OCI-M2 (cell line): ENCODE data around the gene FBXL20.
A peak's percentile ranks its signal among the peaks of the same experiment; 100 is the strongest.
"Not testable (repeated sequence)": the region's sequence is repeated elsewhere in the genome, so short reads cannot be mapped to it uniquely, and the experiment has no call there.

Experiments
- DNase-seq: peaks from one replicate; lab custom pipeline; 2025; ENCODE audit not compliant: unreplicated experiment; lab: John Stamatoyannopoulos, UW

The FBXL20 gene

DNA sequence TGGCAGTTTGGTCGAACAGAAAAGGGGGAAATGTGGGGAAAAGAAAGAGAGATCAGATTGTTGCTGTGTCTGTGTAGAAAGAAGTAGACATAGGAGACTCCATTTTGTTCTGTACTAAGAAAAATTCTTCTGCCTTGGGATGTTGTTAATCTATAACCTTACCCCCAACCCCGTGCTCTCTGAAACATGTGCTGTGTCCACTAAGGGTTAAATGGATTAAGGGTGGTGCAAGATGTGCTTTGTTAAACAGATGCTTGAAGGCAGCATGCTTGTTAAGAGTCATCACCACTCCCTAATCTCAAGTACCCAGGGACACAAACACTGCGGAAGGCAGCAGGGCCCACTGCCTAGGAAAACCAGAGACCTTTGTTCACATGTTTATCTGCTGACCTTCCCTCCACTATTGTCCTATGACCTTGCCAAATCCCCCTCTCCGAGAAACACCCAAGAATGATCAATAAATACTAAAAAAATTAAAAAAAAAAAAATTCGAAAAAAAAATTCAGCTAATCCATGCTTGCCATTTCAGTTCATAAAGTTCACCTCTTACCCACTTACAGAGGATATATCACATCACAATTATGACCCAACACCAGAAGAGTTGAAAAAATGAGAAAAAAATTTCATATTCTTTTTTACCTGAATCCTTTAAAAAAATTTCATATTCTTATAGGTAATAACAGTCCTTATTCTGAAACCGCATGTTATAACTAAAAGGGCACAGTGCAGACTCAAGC is 67.2 kb downstream of the FBXL20 start:
- DNase-seq = not testable (repeated sequence)

DNA sequence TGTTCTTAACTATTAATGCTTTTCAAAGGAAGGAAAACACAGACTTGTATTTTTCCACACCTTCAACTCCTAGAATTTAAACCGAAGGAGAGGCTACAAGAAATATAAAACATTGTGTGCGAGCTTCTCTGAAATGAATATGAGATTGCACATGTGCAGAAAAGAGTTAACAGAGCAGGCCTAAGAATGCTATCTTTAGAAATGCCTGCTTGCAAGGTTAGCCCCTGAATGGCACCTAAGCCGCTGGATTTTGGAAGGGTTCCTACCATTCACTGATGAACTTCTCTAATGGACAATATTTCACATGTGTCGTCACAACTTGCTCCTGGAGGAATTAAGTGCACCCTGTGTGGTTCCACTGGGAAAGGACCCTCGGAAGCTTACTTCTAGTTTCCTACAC is 69.3 kb downstream of the FBXL20 start:
- no peak for DNase-seq

DNA sequence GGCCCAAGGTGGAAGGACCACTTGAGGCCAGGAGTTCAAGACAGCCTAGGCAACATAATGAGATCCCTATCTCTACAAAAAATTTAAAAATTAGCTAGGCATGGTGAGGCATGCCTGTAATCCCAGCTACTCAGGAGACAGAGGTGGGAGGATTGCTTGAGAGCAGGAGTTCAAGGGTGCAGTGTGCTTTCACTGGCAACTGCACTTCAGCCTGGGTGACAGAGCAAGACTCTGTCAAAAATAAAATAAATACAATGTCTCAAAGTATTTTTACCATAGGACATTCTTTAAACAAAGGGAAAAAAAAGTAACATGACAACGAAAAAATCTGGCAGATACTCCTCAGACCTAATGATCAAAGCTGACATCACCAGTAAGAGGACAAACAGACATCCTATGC is 72.6 kb downstream of the FBXL20 start:
- DNase-seq = no peak

DNA sequence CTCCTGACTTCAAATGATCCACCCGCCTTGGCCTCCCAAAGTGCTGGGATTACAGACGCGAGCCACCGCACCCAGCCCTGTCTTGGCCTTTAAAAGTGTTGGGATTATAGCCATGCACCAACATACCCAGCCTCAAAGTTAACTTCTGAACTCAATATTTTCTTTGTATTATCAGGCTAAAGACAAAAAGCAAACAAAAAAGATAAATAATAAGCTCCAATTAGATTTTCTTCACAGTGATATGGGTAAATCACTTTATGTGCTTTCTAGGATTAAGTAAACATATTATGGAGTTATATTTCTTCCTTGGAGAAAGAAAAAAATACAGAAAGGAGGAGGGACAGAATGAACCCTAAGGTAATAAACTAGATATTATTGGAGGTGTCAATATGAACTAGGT is 74.3 kb downstream of the FBXL20 start:
- DNase-seq = no peak

DNA sequence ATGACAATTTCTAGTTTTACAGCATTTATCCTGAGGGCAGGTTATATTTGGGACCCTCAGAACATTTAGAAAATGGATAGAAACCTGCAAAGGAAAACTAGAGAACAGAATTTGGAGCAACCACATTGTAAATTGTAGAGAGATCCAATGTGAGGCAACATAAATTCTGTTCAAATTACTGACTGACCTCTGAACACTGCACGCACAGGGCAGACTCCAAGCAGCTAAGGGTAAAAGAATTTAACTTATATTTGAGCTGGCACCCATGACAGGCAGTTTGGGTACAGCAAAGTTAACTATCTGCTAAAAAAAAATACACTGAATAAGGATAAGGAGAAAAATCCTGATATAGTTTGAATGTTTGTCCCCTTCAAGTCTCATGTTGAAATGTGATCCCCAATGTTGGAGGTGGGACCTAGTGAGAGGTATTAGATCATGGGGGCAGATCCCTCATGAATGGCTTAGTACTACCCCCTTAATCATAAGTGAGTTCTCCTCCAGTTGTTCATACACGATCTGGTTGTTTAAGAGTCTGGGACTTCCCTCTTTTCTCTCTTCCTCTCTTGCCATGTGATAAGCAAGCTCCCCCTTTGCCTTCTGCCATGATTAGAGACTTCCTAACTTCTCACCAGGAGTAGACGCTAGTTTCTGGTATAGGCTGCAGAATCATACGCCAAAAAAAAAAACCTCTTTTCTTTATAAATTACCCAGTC is 75.7 kb downstream of the FBXL20 start:
- DNase-seq = peak; percentile 48

DNA sequence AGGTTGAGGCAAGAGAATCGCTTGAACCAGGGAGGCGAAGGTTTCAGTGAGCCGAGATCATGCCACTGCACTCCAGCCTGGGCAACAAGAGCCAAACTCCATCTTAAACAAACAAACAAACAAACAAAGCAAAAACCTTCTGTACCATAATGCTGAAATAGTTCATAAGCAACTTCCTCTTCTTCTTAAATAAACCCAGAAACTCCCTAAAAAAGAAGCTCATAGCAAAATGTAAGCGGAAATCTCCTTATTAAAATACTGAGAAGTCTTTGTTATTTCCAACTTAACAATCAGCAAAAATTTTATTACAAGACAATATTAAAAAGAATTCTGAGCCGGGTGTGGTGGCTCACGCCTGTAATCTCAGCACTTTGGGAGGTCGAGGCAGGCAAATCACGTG is 82.8 kb downstream of the FBXL20 start:
- no peak for DNase-seq

DNA sequence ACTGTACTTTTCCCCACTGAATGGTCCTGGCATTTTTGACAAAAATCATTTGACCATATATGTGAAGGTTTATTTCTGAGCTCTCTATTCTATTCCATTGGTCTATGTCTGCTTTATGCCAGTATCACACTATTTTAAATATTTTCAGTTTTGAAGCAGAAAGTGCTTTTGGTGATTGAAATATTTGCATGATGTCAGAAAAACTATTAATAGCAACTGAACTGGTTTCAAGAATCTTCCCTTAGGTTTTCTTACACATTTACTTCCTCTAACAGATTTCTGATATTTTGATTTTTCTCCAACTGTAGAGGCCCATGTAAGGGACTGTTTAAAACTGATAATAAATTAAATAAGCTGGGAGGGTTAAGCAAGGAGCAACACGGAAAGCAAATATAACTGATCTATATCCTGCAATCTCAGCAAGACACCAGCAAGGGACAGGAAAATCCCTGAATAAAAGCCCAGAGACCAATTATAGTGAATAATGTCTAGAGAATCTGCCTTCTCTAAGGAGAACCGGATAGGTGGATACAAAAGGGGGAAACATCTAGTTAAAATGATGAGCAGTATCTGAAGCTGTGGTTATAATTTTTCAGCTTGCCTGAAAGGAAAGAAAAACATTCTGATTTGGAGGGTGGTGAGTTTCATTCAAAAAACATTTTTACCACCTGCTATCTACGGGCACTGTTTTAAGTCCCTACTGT is 94.8 kb downstream of the FBXL20 start:
- DNase-seq = no peak

DNA sequence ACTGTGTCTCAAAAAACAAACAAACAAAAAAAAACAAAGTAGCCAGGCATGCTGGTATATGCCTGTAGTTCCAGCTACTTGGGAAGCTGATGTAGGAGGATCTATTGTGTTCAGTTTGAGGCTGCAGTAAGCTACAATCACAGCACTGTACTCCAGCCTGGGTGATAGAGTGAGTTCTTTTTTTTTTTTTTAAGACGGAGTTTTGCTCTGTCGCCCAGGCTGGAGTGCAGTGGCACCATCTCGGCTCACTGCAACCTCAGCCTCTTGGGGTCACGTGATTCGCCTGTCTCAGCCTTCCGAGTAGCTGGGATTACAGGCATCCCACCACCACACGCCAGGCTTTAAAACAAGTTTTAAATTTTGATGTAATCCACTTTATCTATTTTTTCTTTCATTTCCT is 95.4 kb downstream of the FBXL20 start:
- no peak for DNase-seq

DNA sequence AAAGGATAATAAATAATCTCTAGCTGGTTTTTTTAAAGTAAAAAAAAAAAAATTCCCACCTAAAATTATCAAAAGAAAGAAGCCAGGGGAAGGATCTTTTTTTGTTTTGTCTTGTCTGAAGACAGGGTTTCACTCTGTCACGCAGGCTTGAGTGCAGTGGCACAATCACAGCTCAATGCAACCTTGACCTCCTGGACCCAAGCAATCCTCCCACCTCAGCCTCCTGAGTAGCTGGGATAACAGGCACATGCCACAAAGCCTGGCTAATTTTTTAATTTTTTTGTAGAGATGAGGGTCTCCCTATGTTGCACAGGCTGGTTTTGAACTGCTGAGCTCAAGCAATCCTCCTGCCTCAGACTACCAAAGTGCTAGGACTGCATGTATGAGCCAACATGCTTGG is 97.2 kb downstream of the FBXL20 start:
- no peak for DNase-seq

DNA sequence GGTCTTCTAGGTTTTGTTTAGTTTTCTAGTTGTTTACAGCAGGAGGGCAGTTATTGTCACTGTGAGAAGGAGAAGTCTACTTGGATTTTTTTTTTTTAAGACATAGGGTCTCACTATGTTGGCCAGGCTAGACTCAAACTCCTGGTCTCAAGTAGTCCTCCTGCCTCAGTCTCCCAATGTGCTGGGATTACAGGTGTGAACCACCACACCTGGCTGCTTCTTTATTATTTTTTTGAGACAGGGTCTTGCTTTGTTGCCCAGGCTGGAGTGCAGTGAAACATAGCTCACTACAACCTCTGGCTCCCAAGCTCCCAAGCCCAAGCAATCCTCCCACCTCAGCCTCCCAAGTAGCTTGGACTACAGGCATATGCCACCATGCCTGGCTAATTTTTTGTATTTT is 107.4 kb downstream of the FBXL20 start:
- DNase-seq = no peak

DNA sequence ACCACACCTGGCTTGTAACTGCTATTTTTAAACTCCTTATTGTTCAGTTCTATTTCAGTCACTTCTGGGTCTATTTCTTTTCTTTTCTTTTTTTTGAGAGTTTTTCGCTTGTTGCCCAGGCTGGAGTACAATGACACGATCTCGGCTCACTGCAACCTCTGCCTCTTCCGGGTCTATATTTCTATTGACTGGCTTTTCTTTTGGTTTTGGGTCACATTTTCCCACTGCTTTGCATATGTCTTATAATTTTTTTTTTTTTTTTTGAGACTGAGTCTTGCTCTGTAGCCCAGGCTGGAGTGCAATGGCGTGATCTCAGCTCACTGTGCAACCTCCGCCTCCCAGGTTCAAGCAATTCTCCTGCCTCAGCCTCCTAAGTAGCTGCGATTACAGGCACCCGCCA is 108.9 kb downstream of the FBXL20 start:
- not testable (repeated sequence) for DNase-seq

DNA sequence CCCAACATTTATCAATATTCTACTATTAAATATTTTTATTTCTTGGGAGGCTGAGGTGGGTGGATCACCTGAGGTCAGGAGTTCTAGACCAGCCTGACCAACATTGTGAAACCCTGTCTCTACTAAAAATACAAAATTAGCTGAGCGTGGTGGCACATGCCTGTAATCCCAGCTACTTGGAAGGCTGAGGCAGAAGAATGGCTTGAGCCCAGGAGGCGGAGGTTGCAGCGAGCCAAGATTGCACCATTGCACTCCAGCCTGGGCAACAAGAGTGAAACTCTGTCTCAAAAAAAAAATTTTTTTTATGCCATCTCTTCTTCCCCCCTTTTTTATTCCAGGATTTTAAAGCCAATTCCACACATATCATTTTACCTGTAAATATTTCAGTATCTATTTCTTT is 114.9 kb downstream of the FBXL20 start:
- DNase-seq = not testable (repeated sequence)

DNA sequence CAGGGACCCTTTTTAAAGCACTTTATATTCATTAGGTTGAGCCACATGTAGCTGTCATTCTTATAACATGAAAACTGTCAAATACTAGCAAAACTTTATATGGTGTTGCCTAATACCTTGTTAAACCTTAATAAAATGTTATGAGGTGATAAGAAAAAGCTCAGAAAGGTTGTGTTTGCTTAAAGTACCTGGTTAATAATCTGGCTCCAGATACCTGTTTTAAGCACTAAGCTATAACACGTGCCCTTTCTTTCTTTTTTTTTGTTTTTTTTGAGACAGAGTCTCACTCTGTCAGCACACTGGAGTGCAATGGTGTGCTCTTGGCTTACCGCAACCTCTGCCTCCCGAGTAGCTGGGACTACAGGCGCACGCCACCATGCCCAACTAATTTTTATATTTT is 116.7 kb downstream of the FBXL20 start:
- no peak for DNase-seq

DNA sequence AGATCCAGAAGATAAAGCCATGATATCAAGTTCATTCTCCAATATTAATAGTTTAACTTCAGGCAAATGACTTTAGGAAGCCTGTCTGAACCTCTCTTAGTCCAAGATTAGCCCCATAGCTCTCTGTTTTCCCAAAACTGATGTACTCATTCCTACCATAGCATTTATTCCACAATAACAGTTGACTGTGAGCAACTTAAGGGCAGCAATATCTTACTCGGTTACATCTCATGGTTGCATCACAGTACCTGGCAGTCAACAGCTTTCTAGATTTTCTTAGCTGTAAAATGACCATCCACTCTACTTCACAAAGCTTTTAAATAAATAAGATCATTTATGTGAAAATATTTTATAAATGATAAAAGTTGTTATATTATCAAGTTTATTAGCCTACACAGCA is 117.5 kb downstream of the FBXL20 start:
- no peak for DNase-seq

DNA sequence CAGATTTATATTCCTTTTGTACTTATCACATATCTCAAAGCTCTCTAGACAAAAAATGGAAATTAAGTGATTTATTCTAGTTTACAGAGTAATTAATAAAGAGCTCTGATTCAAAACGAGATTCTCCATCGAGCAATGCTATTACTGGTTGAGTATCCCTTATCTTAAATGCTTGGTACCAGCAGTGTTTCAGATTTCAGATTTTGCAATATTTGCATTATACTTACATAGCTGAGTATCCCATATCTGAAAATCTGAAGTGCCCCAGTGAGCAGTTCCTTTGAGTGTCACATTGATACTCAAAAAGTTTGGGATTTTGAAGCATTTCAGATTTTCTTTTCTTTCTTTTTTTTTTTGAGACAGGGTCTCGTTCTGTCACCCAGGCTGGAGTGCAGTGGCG is 118.3 kb downstream of the FBXL20 start:
- DNase-seq = no peak

DNA sequence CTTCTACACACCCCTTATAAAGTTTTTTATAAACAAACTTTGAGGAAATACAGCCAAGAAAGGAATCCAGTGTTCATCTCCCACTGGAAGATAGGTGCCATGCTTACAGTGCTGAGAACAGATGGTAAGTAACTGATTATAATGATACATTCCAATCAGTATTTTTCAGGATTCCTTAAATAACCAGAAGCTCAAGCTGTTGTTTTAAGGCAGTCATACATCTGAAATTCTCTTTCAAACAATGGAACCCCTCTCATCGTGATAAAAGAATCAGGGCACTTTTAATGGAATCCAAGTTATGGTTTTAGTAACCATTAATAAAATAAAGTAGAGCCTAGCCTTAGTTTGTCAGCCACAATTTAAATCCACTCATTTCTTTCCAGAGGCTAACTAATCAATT is 119.6 kb downstream of the FBXL20 start:
- no peak for DNase-seq

DNA sequence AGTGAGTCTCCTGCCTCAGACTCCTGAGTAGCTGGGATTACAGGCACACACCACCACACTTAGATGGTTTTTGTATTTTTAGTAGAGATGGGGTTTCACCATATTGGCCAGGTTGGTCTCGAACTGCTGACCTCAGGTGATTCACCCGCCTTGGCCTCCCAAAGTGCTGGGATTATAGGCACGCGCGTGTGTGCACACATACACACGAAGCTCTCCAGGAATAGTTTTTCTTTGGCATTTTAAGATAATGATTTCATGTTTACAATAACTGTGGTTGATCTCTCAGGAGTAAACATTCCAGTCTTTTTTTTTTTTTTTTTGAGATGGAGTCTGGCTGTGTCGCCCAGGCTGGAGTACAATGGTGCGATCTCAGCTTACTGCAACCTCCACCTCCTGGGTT is 123.2 kb downstream of the FBXL20 start:
- DNase-seq = not testable (repeated sequence)

DNA sequence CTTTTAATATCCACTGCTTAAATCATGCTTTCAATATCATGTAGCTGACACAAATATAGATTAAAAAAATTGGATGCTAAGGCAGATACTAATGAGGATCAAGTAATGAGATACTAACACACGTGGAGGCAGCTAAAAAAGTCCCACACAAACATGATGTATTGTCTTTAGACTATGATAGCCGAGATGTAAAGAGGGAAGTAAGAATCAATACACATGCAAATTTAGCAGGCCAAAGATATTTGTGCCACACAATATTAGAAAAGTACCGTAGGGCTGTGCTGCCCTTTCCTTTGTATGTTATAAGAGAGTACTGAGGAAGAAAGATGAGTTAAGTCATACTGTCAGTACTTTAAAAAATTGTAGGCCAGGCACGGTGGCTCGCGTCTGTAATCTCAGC is 124.3 kb downstream of the FBXL20 start:
- no peak for DNase-seq

DNA sequence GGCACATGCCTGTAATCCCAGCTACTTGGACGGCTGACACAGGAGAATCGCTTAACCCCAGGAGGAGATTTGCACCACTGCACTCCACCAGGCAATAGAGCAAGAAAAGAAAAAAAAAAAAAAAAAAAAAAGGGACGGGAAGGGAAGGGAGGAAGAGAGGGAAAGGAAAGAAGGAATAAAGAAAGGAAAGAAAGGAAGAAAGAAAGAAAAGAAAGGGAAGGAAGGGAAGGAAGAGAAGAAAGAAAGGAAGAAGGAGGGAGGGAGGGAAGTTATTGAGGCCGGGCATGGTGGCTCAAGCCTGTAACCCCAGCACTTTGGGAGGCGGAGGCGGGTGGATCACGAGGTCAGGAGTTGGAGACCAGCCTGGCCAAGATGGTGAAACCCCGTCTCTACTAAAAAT is 125.3 kb downstream of the FBXL20 start:
- no peak for DNase-seq

DNA sequence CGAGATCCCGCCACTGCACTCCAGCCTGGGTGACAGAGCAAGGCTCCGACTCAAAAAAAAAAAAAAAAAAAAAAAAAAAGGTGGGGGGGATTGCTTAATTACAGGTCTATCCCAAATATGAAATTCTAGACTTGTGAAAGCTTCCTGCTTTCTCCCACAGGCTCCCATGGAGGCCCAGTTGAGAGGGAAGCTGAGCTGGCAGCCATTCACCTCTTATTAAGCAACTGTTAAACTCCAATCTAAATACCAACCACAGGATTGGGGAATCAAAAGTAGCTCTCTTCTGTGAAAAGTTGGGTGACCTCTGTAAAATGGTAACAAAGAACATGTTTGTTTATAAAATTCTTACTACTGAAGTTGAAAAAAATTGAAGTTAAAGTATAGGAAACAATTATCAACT is 129.9 kb downstream of the FBXL20 start:
- no peak for DNase-seq

DNA sequence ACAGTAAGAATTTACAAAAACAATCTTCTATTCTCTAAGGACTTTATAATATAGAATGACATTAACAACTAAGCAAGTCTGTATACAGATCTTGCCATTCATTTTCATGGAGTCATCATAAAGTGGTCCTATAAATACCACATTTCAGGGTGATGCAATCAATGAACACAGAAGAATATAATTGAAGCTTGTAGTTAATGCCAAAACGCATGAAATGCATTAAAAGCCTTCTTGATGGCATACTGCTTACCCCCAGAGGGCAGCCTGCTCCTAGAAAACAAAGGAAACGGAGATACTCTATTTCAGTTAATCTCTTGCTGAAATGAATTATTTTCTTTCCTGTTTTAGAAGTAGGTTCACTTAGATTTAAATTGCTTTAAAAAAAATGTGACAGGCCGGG is 130.5 kb downstream of the FBXL20 start:
- no peak for DNase-seq

DNA sequence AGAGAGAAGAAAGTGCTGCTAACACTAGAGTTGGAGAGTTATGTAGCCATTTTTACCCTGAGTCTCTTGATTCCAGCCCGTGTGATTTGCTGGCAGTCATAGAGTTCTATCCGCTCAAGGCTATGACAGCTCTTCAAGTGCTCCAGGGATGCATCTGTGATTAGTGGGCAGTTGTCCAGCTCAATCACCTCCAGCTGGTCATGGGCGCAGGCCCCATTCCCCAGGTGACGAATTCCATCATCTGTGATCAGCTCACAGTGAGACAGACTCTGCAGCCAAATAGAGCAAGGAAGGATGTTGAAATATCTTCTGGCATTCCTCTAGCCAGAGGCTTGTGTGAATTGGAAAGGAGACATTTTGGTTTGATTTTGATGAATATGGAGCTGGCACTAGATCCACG is 137.3 kb downstream of the FBXL20 start:
- DNase-seq = no peak
